Fibroblast of the conjunctiva (primary cell): ENCODE results near the gene RASEF.
"Not testable (repeated sequence)": the region's sequence is repeated elsewhere in the genome, so short reads cannot be mapped to it uniquely, and the experiment has no call there.

ENCODE experiments used
- DNase-seq: peaks from one replicate; pipeline ENCODE4 v3.0.0-alpha.2; 2010; ENCODE audit warnings: low read depth

RASEF gene

DNA sequence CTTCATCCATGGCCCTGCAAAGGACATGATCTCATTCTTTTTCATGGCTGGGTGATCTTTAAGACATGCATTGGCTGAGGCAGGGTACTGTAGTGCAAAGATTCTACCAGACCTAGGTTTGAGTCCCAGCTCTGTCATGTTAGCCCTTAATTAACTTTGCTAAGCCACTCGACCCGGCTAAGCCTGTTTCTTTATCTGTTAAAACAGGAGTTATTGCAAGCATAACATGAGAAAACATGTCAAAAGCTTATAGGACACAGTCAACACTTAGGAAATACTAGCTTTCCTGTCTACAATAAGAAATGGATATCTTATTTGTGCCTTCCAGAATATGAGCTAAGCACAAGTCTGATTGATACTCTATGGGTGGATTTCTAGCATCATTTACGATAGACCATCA lies 92.6 kb downstream of the RASEF start:
- no peak for DNase-seq

DNA sequence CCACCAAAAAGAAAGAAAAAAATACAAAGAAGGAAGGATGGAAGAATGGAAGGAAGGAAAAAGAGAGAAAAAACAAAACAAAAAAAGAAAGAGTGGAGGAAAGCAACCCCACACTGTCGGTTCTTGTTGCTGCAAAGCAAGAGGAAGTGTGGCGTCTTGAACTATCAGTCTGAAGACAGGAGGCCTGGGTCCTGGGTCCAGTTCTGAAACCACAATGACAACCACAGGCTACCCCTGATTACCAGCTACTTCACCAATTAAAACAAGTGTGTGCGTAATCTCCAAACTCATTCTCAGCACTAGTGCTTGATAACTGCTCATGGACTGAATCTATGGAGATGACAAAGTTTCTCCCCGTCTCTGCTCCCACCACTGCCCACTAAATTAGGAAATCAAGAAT lies 93.7 kb downstream of the RASEF start:
- DNase-seq = no peak

DNA sequence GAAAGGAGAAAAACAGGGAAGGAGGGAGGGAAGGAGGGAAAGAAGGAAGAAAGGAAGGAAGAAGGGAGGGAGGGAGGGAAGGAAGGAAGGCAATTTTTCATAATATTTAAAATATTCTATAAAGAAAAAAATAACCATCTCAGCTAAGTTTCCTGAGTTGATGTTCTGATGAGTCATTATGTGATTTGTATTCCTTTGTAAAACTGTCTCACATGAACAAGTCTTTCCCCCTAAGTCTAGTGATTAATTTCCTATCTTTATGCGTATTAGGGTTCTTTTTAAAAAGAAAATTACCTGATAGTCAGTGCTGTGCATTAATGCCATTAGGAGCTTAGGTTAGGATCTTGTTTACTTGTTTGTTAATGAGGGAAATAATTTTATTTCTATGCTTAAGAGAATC lies 94.1 kb downstream of the RASEF start:
- no peak for DNase-seq

DNA sequence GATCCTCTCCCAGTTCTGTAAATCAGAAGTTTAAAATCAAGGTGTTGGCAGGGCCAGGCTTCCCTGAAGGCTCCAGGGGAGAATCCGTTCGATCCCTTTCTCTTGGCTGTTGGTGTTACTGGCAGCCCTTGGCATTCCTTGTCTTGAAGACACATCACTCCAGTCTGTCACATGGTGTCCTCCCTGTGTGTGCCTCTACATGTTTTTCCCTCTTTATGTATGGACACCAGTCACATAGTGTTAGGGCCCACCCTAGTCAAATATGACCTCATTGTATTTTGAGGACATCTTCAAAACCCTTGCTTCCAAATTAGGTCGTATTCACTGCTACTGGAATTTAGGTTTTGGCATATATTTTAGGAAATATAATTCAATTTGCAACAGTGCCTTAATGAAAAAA lies 94.6 kb downstream of the RASEF start:
- no peak for DNase-seq

DNA sequence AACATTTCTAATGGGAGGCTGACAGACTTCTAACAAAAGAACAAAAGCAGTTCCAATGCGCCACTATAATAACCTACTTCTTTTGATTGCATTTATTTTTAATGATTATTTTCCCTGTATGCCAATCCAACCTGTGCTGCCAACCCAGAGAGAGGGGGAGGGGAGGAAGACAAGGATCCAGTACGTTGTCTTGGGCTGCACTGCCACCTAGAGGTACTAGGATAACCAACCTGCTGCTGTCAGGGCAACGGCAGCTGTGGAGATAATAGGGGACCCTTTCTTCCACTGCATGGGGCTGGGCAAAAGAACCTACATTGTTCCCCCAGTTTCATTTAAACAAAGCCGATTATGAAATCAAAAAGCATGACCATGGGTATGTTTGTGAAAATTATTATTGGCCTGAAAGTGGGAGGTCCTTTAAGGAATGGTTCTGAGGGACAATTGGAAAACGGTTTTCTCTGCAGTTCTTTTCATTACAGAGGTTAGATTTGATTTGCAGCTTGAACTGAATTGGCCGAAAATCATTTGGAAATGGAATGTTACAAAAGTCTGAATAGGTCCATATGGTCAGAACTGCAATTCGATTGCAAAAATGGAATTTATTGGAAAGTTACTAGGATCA lies 101.3 kb downstream of the RASEF start:
- DNase-seq = peak; percentile 58

DNA sequence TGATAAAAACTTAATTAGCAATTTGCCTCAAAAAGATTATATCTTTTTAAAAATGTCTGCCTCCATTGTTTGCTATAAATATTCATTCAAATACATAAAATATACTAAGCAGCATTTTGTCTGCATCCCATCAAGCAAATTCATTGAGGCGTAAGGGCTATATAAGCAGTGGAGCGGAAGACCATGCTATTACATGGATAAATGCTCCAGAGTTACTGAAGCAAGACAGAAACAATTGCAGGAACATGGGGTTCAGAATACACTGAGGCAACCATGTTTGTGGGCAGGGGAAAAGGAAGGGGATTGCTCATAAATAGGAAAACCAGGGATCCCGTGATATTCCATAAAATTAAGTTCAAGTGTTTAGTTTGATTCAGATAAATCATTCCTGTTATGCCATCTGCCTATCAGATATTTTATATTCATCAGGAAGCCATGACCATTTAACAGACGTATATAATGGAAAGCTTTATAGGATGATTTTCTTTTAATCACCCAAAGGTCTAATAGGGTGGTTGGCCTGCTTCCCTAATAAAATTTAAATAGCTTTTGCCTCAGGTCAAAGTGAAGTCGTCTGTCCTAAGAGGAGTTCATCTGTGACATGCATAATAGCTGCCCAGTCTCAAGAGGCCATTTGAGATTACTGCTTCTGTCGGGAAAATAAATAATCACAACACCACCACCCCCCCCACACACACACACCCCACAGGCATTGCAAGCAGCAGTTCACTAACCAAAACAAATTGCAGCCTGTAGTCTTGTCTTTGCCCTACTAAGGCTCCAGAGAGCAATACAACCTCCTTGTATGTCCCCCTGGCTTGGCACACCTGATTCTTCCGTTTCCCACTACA lies 105.2 kb downstream of the RASEF start:
- DNase-seq = no peak

DNA sequence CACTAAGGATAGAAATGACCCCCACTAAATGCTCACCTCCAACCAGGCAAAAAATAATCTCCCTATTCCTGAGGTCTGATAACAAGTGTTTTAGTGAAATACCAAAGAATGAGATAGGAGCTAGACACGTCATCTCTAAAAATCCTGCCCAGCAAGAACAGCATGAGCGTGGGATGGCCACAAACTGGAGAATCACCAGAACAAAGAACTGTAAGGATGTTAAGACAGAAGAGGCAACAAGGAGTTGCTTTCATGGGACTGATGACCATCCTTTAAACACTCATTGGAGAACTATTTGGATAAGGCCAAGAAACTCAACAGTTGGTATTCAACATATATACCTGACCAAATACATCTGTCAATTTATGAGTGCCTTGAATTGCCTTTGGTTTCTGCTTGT lies 113.7 kb downstream of the RASEF start:
- no peak for DNase-seq

DNA sequence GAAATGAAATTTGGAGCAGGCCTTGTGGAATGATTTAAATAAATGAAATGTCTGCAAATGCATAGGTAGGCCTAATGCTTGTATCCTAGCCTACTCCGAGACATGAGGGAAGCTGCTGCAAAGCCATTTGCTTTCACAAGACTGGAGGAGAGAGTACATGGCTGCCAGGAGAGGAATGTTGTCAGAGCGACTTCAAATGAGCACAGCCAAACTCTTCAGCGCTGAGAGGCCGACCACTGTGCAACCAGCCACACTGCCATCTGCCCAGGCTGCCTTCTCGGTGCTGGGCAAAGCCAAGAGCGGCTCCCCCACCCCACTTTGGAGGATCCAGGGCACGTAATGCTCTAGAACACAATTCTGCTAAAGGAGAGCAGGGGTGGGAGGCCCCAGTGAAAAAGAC lies 122.6 kb downstream of the RASEF start:
- no peak for DNase-seq

DNA sequence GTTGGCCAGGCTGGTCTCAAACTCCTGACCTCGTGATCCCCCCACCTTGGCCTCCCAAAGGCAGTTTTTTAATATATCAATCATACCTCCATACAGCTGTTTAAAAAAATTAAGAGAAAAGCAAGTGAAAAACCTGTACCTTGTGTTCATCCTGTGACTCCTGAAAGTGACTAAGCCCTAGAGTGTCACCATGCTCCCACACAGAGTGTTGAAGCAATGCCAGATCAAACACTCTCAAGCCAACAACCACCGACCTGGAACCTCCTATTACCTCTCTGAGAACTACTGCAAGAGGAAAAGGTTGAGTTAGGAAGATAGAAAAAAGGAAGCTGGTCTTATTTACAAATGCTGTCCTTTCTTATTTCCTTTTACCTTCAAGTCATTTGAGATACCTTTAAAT lies 123.5 kb downstream of the RASEF start:
- DNase-seq = no peak

DNA sequence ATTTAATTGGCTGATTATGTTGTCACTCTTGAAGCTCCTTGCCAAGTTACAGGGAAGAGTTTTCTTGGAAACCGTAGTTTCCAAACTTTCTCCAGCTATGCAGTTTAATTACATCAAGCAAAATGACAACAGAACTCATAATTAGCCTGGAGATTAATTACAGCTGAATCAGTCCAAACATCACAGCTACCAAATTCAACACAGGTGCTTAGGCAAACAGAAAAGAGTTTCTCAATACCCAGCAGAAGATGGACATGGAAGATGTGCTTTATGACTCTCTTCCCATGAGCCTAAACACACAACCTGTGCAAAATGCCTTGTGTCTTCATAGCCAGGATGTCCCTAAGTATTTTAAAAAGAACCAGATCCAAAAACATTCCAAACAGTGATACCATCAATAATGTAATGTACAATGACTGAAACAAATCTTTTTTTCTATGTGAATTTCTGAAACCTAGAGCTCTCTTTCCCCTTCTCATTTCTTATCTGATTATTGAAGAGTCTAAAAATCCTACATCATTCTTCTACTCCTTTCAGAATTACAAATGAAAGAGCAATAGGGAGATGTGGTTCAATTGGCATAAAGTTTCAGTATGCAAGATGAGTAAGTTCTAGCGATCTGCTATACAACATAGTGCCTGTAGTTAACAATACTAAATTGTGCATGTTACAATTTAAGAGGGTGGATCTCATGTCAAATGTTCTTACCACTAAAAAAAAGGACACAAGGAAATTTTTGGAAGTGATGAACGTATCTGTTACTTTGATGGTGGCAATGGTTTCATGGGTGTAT lies 124.3 kb downstream of the RASEF start:
- no peak for DNase-seq

DNA sequence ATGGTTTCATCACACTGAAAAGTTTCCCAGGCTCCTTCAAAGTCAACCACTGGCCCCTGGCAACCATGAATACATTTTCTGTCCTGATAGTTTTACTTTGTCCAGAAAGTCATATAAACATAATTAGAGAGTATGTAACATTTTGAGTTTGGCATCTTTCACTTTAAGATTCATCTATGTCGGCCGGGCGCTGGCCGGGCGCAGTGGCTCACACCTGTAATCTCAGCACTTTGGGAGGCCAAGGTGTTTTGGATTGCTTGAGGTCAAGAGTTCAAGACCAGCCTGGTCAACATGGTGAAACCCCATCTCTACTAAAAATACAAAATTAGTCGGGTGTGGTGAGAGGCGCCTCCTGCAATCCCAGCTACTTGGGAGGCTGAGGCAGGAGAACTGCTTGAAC lies 126.4 kb downstream of the RASEF start:
- DNase-seq = not testable (repeated sequence)

DNA sequence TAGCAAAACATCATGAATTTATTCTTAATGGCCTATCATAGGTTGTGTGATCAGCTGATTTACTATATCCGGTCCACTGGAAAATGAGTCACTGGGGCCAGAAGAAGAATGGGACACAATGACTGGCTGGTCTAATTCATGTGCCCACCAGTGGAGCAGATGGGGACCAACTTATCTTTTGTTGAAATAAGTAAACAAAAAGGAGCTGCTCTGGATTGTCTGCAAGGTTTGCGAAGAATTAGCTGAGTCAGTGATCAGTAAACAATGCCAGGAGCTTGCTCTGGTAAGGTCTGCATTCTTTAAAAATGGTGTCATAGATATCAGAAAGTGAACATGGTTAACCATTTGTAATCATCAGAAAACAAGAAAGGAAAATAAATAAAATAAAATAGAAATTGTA lies 128.0 kb downstream of the RASEF start:
- DNase-seq = no peak

DNA sequence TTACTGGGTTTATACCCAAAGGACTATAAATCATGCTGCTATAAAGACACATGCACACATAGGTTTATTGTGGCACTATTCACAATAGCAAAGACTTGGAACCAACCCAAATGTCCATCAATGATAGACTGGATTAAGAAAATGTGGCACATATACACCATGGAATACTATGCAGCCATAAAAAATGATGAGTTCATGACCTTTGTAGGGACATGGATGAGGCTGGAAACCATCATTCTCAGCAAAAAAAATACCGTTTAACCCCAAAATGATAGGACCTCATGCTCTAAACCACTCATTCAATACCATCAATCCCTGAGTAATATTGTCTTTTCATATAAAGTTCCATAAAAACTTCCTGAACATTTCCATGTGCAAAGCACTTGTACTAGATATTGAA lies 128.9 kb downstream of the RASEF start:
- DNase-seq = not testable (repeated sequence)

DNA sequence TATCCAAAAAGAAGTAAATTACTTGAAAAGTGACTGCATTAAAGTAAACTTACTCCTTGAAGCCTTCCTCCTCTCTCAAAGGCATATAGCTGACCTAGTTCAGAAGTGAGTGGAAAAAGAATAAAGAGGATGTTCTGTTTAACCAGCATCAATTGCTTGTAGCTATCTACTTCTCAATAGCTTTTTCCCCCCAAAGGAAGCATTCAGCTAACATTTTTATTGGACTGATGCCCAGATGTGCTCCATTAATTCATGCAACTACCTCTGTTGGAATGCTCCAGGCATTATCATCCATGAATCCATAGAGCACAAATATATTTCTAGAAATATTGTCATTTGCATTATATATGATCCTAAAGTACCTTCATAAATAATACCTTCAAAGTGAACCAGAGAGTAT lies 132.8 kb downstream of the RASEF start:
- DNase-seq = no peak
